Measurements from ENCODE around the gene OR2D2.

OR2D2 gene

GRCh38 chr11:6892400-6892799 is at the start of gene OR2D2:
Gene OR2D2 (minus strand): TSS chr11:6892500. CDS start chr11:6892500, 0 bp downstream.
- no peak for TF ChIP-seq CTCF (IDR thresholded peaks at IDR 0.05; ENCODE audit: low read depth, low read length)
- DNase-seq (ENCODE audit: extremely low read depth, low read depth) = no peak

GRCh38 chr11:6941970-6942369 is 49.7 kb upstream of the OR2D2 start:
- DNase-seq (ENCODE audit: extremely low read depth, low read depth) = no peak
- no peak for TF ChIP-seq CTCF (IDR thresholded peaks at IDR 0.05; ENCODE audit: low read depth, low read length)

- DNase-seq (ENCODE audit: extremely low read depth, low read depth) = no peak
Measured at GRCh38 chr11:6932145-6932544, 39.8 kb upstream of the OR2D2 start.

GRCh38 chr11:6931146-6931713 is 38.9 kb upstream of the OR2D2 start:
- TF ChIP-seq CTCF (IDR thresholded peaks at IDR 0.05; ENCODE audit: low read depth, low read length) = no peak
- no peak for DNase-seq (ENCODE audit: extremely low read depth, low read depth)

More at GRCh38 chr11:6932145-6932544, 39.8 kb upstream of the OR2D2 start:
- TF ChIP-seq CTCF (IDR thresholded peaks at IDR 0.05; ENCODE audit: low read depth, low read length) = no peak

GRCh38 chr11:6928916-6929315 is 36.6 kb upstream of the OR2D2 start:
- DNase-seq (ENCODE audit: extremely low read depth, low read depth) = no peak
- TF ChIP-seq CTCF (IDR thresholded peaks at IDR 0.05; ENCODE audit: low read depth, low read length) = no peak

GRCh38 chr11:6927030-6927617 is 34.8 kb upstream of the OR2D2 start:
- DNase-seq (ENCODE audit: extremely low read depth, low read depth) = no peak
- no peak for TF ChIP-seq CTCF (IDR thresholded peaks at IDR 0.05; ENCODE audit: low read depth, low read length)

GRCh38 chr11:6926208-6927029 is 34.1 kb upstream of the OR2D2 start, which contains the start of gene ZNF215:
Gene ZNF215 (plus strand): TSS chr11:6926426. CDS start chr11:6932273, 5,847 bp downstream.
- peak; percentile 57 for DNase-seq (ENCODE audit: extremely low read depth, low read depth)
- TF ChIP-seq CTCF (IDR thresholded peaks at IDR 0.05; ENCODE audit: low read depth, low read length) = no peak

Data from AG09319 (cell line).